RPMI7951 (cell line): ENCODE measurements around the gene ENGASE. TPM values are rescaled to one million over a fixed set of nuclear protein-coding genes. Genes with fewer than 3 reads are reported as not detected.

ENCODE experiments used
- DNase-seq: peaks from one replicate; pipeline ENCODE4 v3.0.0-alpha.2; 2012; ENCODE audit warnings: low read depth
- total RNA-seq: library from RNA; depleted of rRNA; stranded (reverse); fragments of >200 nt; shearing (Covaris generic); gene quantifications from 2 replicates; pipeline ENCODE4 v1.2.3, GENCODE V29; 2014

ENGASE gene
- total RNA-seq, 1 experiment from 2014 or later: 3.7 TPM

DNA sequence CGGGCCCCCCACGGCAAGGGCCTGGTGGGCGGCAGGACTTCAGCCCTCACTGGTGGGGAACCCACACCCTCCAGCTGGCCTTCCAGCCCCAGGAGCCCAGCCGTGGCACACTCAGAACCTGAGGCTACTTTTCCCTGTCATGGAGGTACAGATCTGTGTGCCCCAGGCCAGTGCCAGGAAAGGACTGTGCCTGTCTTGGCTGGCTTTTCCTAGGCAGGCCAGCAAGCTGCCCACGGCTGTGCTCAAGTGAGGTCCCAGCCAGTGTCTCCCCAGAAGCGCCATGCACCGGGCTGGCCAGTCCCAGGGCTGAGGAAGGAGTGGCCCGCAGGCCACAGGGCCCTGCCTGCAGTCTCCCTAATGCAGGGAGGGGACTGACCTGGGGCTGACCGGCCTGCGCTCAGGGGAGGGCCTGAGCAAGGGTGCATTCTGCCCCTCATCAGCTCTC is 16.6 kb downstream of the ENGASE start:
- DNase-seq: no peak

- no peak for DNase-seq
Measured at GRCh38 chr17:79092567-79092966, 17.9 kb downstream of the ENGASE start.

GRCh38 chr17:79093270-79093669 is 18.6 kb downstream of the ENGASE start:
- DNase-seq: no peak

- no peak for DNase-seq
Measured at GRCh38 chr17:79094261-79094660, 19.6 kb downstream of the ENGASE start.

- DNase-seq: no peak
Measured at GRCh38 chr17:79095345-79096055, 20.9 kb downstream of the ENGASE start.

DNA sequence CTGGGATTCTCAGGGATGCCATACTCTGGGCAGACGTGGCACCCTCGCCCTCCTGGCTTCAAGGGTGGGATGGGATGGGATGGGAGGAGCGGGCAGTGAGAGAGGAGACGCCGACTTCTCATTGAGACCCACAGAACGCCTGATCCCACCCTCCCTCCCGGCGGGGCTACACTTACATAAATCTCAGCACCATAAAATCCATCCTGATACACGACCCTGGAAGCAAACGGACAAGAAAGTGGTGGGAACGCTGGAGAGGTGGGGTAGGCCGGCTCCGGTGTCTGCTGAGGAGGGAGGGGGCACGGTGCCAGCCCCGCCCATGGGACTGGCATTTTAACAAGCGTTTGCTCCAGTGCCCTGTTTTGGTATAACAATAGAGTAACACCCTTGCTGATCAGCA is 21.9 kb downstream of the ENGASE start:
- DNase-seq: no peak

DNA sequence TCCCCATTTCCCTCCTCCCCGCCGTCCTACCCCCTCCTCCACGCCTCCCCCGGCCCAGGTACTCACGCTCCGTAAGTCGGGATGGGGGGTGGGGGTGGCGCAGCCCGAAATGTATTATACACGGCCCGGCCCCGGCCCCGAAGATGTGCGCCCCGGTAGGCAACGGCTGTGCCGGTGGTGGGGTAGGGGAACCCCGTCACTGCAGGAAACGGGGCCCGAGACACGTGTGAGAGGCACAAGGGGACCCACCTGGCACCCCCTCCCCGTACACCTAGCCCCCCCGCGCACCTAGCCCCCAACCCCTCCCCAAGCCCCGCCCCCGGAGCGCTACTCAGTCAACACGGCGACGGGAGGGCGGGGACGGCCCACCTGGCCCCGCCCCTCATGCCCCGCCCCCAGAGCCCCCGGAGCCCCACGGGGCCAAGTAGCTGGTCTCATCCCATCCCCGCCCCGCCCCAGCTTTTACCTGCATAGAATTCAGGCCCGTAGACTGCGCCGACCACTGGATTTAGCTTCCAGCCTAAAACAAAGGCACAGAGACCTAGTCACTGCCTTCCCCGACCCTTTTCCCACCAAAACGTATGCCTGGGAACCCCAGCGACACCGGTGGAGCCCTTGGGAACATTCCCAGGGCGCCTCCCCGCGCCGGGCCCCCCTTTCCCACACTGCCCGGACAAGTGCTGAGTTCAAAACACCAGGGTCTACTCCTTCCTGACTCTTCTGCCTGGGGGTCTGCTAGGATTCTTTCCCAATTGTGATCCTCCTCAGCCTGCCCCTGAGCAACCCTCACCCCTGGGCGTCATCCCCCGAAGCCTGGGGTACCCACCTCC is 22.8 kb downstream of the ENGASE start:
- DNase-seq: no peak

- DNase-seq: no peak
Measured at GRCh38 chr17:79098282-79098867, 23.8 kb downstream of the ENGASE start.

- no peak for DNase-seq
Measured at GRCh38 chr17:79100405-79100804, 25.8 kb downstream of the ENGASE start.

- DNase-seq: no peak
Measured at GRCh38 chr17:79101111-79101673, 26.6 kb downstream of the ENGASE start.

DNA sequence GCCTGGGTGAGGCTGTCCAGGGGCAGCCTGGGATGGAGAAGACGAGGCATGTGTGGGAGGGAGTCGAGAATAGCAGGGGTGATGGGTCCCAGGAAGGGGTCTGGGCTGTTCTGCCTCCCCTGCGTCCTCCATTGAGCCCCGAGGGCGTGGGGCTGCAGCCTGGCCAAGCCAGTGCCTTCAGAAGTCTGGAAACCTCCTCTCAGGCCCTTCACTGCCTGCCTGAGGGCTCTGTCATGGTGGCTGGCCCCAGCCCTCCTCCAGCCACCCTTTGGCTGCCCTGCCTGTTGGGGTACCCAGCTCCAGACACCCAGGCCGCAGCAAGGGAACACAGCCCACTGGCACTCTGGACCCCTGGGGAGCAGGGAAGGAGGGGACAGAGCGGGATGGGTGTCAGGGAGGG is 27.6 kb downstream of the ENGASE start:
- DNase-seq: no peak

DNA sequence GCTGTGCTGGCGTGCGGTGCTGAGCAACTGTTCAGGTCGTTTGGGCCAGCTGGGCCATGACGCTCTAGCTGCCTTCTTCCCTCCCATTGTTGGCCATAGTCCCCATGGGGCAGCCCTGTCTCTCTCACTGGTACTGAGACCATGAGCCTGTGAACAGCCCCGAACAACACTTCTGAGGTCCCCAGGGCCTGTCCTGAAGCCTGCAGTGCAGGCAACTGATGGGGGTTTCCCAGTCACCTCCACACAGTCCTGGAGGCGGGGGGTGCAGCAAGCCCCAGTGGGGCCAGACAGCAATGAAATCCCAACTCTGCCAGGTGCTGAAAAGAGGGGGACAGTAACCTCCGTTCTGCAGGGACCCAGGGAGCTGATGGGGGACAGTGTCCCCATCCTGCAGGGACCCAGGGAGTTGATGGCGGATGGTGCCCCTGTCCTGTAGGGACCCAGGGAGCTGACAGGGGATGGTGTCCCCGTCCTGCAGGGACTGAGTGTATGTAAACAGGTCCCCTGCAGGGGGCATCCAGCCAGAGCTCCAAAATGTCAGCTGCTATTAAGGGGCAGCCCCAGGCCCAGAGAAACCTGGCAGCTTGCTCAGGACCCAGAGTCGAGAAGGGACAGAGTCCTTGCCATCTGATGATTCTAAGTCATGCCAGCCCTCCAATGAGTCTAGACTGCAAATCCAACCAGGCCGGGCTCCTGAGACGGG is 30.4 kb downstream of the ENGASE start:
- DNase-seq: no peak

DNA sequence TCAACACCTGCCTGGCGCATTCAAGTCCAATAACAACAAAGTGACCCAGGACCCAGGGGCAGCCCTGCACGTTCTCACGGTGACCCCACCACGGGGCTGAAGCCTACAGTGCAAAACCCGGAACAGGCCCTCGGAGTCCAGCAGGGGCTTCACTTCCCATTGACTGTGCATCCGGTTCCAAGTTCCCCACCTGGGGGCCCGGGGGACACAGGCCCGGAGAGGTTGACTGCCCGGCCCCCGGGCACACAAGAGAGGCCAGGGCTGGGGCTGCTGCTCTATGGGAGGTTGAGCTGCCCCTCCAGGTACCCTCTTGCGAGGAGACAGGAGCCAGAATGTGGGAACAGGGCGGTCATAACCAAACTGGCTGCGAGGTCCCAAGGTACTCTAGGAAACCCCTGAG is 31.3 kb downstream of the ENGASE start:
- DNase-seq: no peak

GRCh38 chr17:79106958-79107357 is 32.3 kb downstream of the ENGASE start:
- DNase-seq: no peak

DNA sequence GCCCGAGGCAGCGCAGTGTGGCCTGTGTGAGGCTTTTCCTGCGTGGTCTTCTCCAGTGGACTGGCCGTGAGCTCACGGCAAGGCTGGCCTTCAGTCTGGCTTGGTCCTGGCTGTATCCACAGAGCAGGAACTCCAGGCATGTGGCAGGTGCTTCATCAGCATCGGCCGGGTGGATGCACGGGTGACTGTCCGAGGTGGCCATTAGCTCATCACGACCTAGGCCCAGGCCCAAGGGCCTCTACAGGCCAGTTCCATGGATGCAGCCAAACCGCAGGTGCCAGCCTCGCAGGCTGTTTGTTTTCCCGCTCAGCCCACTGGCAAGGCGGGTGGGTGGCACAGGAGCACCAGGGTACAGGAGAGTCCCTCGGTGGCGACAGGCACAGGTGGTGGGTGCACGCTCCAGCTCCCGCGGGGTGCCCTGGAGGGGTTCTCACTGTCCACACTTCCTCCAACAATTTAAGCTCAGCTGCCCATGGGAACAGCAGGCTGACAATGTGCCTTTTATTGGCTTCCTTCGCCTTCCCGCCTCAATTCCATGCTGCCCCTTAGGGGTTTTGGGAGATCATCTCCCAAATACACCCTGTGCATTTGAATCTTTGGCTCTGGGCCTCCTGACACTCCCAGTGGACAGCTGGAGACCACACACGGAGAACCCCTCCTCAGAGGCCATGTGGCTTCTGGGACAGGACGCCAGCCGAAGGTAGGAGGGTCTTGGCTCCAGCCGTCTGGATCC is 33.0 kb downstream of the ENGASE start:
- DNase-seq: no peak

GRCh38 chr17:79108232-79108850 is 33.7 kb downstream of the ENGASE start:
- DNase-seq: no peak

GRCh38 chr17:79108870-79109269 is 34.2 kb downstream of the ENGASE start:
- DNase-seq: no peak

DNA sequence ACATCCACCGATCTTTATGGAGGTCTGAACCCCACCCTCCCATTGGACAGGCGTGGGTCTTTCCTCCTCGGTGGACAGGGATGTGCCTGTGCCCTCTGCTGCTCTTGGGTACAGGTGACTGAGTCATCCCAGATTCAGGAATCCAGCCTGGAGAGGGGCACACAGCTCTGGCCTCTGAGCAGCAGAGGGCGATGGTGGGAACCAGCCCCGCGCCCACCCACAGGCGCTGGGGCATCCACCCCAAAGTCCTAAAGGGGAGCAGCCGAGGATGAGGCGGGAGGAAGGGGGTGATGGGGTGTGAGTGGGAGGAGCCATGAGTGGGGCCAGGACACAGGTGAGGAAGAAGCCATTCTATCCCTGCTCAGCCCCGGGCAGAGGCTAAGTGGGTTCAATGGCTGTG is 35.0 kb downstream of the ENGASE start:
- no peak for DNase-seq

DNA sequence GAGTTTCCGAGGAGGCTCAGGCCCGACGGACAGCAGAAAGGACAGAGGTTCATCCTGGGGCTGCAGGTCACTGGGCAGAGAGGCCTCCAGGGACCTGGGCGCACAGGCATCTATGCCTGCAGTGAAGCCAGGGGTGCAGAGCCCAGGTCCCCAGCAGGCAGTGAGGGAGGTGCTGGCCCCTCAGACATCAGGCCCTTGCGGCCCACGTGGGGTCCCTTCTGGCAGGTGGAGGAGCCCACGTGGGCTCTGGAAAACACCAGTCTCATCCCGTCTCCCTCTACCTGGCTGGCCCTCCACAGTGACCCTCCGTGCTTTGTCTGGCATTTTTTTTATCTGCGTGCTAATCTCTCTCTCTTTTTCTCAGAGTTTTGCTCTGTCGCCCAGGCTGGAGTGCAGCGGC is 36.5 kb downstream of the ENGASE start:
- DNase-seq: no peak

DNA sequence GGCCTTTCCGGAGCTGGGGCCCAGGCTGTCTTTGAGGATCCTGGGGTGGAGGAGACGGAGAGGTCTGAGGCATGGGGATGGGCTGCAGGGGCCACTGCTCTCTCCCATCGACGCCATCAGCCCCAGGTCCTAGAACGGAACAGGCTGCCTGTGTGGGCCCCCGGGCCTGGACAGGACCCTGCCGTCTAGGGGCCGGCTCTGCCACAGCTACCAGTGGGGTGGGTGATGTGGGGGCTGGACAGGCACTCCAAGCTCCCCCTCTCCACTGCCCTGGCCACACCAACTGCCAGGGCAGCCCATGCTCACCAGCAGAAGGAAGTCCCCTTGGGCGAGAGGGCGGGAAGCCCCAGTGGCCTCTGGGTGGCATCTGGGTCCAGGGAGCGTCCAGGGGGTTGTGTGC is 37.8 kb downstream of the ENGASE start:
- DNase-seq: no peak
